HG03139 (cell line): Measurements from ENCODE around the gene GFOD2.
"Not testable (repeated sequence)": the region's sequence is repeated elsewhere in the genome, so short reads cannot be mapped to it uniquely, and the experiment has no call there.

Experiments used
- ATAC-seq: cut with Tn5 transposase; IDR thresholded peaks from one replicate; pipeline ENCODE4 v1.9.1; 2021; ENCODE audit not compliant: unreplicated experiment

The GFOD2 gene, protein sequence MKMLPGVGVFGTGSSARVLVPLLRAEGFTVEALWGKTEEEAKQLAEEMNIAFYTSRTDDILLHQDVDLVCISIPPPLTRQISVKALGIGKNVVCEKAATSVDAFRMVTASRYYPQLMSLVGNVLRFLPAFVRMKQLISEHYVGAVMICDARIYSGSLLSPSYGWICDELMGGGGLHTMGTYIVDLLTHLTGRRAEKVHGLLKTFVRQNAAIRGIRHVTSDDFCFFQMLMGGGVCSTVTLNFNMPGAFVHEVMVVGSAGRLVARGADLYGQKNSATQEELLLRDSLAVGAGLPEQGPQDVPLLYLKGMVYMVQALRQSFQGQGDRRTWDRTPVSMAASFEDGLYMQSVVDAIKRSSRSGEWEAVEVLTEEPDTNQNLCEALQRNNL

DNA sequence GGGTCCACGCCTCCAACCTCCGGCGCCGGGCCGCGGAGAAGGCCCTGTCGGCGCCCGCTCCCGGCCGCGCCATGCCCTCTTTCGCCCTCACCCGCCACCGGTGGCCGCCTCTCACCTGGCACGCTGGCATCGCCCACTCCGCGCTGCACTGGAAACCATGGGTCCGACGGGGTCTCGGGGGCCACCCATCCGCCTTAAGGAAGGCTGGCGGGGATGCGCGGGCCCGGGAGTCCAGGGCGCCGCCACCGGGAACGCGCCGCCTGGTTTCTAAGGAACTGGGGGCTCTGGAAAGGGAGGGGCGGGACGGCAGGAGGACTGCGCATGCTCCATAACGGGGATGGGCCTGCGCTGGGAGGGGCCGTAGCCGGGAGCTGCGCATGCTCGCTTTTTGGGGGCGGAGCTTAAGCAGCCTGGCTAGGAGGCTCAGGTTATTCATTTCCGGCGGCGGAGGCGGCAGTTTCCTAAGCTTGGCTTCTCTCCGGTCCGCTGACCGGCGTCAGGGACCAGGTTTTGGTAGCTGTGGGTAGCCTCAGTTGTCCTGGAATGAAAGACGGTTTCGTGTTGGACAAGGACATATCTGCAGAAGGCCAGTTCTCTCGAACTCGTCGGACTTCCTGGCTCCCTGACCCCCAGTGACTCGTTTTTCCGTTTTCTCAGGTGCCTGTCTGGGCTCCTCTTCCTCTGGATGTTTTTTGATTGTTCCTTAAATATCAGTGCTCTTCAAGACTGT, at the start of gene GFOD2:
Gene GFOD2 (minus strand): TSS at position 269 of the 730 bp plus-strand sequence. CDS start 33,601 bp downstream, outside the sequence.
- peak; percentile 64 for ATAC-seq

DNA sequence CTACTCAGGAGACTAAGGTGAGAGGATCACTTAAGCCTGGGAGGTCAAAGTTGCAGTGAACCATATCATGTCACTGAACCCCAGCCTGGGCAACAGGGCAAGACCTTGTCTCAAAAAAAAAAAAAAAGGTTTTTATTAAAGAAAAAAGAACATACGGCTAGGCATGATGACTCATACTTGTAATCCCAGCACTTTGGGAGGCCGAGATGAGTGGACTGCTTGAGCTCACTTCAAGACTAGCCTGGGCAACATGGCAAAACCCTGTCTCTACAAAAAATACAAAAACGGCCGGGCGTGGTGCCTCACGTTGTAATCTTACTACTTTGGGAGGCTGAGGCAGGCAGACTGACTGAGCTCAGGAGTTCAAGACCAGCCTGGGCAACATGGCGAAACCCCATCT, 48.8 kb upstream of the GFOD2 start:
- ATAC-seq: no peak

DNA sequence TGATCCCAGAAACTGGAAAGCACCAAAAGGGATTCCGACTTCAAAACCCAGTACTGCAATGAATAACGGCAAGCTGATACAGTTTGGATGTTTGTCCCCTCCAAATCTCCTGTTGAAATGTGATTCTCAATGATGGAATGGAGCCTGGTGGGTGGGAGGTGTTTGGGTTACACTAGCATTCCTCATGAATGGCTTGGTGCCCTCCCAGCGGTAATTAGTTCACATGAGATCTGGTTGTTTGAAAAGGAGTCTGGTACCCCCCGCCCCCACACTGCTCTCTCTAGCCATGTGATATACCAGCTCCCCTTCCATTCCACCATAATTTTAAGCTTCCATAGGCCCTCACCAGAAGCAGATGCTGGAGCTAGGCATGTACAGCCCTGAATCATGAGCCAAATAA, 47.2 kb upstream of the GFOD2 start:
- no peak for ATAC-seq

DNA sequence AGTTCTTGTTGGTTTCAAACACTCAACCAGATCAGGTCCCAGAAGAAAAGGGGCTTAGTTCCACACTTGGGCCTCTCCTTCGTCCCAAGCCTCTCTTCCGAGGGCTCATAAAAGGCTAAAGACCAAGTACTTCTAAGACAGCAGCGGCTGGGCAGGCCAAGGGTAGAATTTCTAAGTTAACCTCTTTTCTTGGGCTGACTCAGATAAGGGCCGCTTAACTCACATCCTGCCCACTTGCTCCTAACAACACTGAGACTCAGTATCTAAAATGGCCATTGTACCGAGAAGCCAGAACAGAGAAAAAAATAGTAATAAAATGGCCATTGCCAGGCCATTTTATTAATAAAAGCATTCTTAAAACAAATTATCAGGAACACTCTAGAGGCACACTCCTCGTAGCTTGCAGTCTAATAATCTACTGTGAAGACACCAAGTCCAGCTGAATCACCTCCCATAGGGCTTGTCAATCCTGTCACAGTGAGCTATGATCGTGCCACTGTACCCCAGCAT, 45.1 kb upstream of the GFOD2 start:
- ATAC-seq: no peak

GRCh38 chr16:67763066-67763465, 44.0 kb upstream of the GFOD2 start:
- no peak for ATAC-seq

GRCh38 chr16:67762385-67762784, 43.3 kb upstream of the GFOD2 start:
- no peak for ATAC-seq

DNA sequence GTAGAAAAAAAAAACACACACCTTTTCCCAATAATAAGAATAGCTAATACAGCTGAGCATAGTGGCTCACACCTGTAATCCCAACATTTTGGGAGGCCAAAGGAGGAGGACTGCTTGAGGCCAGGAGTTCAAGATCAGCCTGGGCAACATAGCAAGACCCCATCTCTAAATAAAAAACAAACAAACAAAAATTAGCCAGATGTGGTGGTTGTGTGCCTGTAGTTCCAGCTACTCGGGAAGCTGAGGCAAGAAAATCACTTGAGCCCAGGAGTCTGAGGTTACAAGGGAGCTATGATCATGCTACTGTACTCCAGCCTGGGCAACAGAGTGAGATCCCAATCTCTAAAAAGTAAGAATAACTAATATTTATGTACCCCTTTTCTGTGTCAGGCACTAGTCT, 42.8 kb upstream of the GFOD2 start:
- ATAC-seq: no peak

DNA sequence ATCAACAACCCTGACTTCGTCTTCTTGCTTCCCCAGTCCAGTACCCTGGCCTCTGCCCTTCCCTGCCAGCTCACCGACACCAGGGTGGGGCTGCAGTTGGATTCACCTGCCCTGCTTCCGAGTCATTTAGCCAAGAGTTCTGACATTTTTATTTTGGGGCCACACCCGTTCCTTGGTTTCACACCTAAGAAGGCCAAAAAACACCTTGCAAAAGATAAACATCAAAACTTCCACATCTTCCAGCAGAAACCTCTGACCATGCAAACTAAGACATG, 41.8 kb upstream of the GFOD2 start:
- ATAC-seq: no peak

DNA sequence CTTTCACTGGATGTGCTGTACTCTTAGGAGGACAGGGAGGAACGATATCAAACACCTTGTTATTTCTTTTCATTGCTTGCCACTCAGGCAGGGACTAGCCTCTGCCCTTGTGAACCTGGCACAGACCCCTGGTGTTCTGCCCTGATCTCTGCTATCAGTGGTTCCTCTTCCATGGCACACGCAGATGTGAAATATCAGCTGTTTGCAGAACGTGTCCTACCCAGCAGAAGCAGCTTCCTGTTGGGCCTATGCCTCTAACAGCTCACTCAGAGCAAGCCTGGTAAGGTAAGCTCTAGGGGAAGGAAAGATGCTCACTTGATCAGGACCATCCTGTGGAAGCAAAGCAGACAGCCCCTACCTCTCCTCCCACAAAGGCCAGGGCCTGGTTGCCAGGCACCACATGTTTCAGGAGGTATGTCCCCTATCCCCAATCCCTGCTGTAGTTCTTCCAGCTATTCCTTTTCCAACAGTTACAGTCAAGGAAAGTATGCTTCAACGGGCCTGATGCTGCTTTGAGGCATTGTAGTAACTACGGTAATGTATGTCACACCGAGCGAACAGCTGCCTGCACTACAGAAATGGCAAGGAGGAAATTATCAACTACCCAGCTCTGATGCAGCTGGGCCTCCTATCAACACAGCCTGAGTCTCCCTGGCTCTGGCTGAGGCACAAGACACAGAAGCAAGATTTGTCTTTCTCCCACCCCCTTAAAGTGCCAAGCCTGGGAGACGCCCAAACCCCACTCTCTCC, 41.3 kb upstream of the GFOD2 start:
- ATAC-seq: no peak

- no peak for ATAC-seq
These were observed 39.9 kb upstream of the GFOD2 start for GRCh38 chr16:67758966-67759365.

DNA sequence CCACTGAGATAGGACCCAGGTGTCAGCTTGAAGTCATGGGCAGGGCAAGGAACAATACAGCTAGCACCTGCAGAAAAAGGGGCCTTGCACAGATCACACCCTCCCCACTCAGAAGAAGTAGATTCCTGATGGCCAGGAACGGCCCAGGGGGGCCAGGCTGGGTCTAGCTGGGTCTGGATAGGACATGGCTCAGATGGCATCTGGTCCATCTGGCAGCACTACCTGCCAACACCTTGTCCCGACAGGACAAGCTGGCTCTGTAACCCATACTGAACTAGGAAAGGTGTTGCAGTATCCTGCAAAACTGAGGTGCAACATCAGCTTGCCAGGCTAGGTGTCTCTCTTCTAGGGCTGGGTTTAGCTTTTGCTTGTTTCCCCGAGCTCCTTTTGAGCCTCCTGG, 38.9 kb upstream of the GFOD2 start:
- ATAC-seq: no peak

- no peak for ATAC-seq
These were observed 33.5 kb upstream of the GFOD2 start for GRCh38 chr16:67752641-67753040.

DNA sequence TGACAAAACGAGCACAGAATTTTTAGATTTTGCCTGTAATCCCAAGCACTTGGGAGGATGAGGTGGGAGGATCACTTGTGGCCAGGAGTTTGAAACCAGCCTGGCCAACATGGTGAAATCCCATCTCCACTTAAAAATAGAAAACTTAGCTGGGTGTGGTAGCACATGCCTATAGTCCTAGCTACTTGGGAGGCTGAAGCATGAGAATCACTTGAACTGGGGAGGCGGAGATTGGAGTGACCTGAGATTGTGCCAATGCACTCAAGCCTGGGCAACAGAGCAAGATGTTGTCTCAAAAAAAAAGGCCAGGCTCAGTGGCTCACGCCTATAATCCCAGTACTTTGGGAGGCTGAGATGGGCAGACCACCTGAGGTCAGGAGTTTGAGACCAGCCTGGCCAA, 32.2 kb upstream of the GFOD2 start:
- ATAC-seq: not testable (repeated sequence)

- peak; percentile 57 for ATAC-seq
These were observed 31.4 kb upstream of the GFOD2 start for GRCh38 chr16:67750466-67750865.

DNA sequence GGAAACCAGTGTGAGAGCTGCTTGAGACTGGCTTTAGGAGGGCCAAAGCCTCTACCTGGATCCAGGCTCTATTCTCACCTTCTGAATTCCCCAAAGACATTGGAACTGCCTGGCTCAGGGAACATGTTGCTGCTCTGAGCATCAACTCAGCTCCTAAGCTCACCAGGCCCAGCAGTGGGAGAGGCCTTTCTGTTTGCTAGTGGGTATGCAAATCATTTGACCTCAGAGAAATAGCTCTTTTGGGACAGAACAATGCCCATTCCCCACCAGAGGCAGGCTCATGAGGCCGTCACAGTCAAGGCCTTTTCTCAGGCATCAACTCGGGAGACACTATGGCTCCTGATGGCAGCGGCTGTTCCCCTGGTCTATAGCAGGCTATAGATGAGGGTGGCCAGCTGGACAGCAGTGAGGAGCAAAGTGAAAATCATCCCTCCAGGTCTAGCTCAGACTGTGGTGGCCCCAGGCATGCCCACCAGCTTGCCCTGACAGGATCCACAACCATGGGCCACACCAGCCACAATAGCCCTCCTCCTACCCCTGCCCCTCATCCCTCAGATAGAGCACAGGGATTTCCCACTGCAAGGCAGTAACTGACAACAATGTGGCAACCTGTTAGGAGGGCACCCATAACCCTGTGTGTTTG, 30.4 kb upstream of the GFOD2 start:
- no peak for ATAC-seq

DNA sequence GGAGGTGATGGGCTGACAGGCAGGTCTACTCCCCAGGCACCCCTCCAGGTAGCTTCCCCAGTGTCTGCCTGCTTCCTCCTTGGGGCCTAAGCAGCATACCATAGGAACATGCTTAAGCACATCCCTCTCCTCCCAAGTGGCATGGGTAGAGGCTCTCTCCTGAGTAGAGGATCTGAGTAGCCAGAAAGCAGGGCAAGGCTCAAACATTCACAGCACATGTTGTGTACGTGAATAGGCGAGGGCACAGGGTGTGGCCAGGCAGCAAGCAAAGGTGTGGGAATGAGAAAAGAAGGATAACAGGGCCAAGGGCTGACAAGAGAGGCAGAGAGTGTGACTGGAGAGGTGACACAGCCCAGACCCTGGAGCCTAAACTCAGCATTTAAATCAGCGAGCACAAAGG, 29.7 kb upstream of the GFOD2 start:
- ATAC-seq: no peak

- no peak for ATAC-seq
These were observed 27.7 kb upstream of the GFOD2 start for GRCh38 chr16:67746846-67747245.

DNA sequence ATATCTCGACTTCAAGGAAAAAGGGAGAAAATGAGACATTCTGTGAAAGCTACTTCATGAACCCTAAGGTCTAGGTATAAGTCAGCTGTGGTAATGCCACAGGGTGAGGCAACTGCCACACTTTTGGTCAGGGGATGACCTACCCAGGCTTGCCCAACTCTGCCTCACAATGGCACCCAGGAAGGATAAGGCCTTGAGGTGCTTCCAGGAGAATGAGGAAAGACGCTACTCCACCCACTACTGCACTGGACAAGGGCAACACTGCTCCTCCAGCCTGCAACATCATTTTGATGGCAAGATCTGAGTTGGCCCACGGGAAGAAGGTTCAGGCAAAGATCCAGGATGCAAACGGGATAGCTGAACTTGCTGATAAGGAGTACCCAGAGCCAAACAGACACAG, 22.0 kb upstream of the GFOD2 start:
- ATAC-seq: no peak

DNA sequence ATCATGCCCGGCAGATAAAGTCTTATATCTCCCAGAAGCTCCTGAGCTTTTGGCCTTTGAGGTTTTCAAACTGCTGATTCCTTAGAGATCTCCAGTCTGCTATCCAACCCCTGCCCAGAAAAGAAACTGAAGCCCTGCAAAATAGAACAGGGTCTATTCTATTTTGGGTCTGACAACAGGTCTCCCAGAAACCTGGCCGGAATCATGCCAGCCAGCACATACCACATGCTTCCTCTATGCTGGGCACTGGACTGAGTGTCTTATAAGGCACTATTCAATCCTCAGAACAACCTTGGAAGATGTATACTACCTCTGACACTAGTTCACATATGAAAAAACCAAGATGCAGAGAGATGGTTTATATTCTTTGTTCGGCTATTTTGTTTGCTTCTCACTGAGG, 21.3 kb upstream of the GFOD2 start:
- no peak for ATAC-seq

- ATAC-seq: no peak
These were observed 17.7 kb upstream of the GFOD2 start for GRCh38 chr16:67736858-67737257.

GRCh38 chr16:67734731-67735201, 15.7 kb upstream of the GFOD2 start:
- no peak for ATAC-seq
